Measurements from ENCODE around the gene PCLO. TPM values are rescaled to one million over a fixed set of nuclear protein-coding genes. Genes with fewer than 3 reads are reported as not detected.

Gene PCLO
- total and polyA plus RNA-seq, 2 of the 4 experiments (the other 2 are of a cell fraction), result under 0.01 to 0.05 TPM

GRCh38 chr7:82961240-82961639, 201.4 kb downstream of the PCLO start:
- no CpG with 5 or more reads among the region's 3 CpGs for WGBS, 2 experiments (ENCODE audit: extremely low coverage in 2 of 2, insufficient read length in 1 of 2)
- H2BK20ac ChIP-seq (ENCODE audit: low read depth, low read length), result no peak overlapping the region
- POLR2A ChIA-PET (ENCODE audit: unreplicated experiment), result no interaction called here
- H3K27ac ChIP-seq (ENCODE audit: insufficient read depth, low read length), result no peak overlapping the region
- H2BK15ac ChIP-seq (ENCODE audit: low read depth, low read length), result no peak overlapping the region
- no peak overlapping the region for H3K4ac ChIP-seq (ENCODE audit: low read depth, low read length)
- intact Hi-C loops (cut with micrococcal nuclease), result no loop called here
- dilution Hi-C loops (cut with HindIII; ENCODE audit: low sequenced_read_pairs, unreplicated experiment), result no loop called here
- no peak overlapping the region for H3K18ac ChIP-seq (ENCODE audit: low read depth, low read length)
- in situ Hi-C loops (cut with MboI; ENCODE audit: low sequenced_read_pairs), result no loop called here
- CTCF ChIA-PET, result no interaction called here
- no peaks in the 10 kb centered on the region for H3K4me1 ChIP-seq (ENCODE audit: control insufficient read depth, insufficient read depth, low read length)
- no peak overlapping the region for H2BK120ac ChIP-seq (ENCODE audit: low read depth, low read length)
- H3K4me2 ChIP-seq (ENCODE audit: low read depth, low read length), result no peak overlapping the region
- no peak for TF ChIP-seq CHD1 (IDR thresholded peaks at IDR 0.05; ENCODE audit: low read depth, low read length)
- no peak for TF ChIP-seq CTCF (conservative IDR thresholded peaks at IDR 0.05; ENCODE audit: low read depth, low read length)
- TF ChIP-seq NFE2L2 (IDR thresholded peaks at IDR 0.05; ENCODE audit: low read depth, low read length), result no peak
- no peak for TF ChIP-seq RCOR1 (IDR thresholded peaks at IDR 0.05; ENCODE audit: insufficient replicate concordance, low read length)
- TF ChIP-seq RFX5 (IDR thresholded peaks at IDR 0.05; ENCODE audit: low read depth, low read length), result no peak
- H2AK9ac ChIP-seq (replicated peaks; ENCODE audit: low read depth, low read length, poor library complexity), result no peak overlapping the region
- no peaks in the 10 kb centered on the region for H3K9me1 ChIP-seq (ENCODE audit: insufficient read depth, low read length)
- H3K36me3 ChIP-seq (ENCODE audit: control insufficient read depth, insufficient read depth, low read length), result no peaks in the 10 kb centered on the region
- no peak overlapping the region for H3K23ac ChIP-seq (ENCODE audit: low read depth, low read length)
- no peak overlapping the region for H2AFZ ChIP-seq (replicated peaks; ENCODE audit: low read length, poor library complexity)
- H3K27me3 ChIP-seq (ENCODE audit: control insufficient read depth, insufficient read depth, low read length), result no peaks in the 10 kb centered on the region
- H3K14ac ChIP-seq (replicated peaks; ENCODE audit: low read depth, low read length), result no peak overlapping the region
- no peak overlapping the region for H2BK5ac ChIP-seq (ENCODE audit: low read depth, low read length, poor library complexity, severe bottlenecking)
- H4K8ac ChIP-seq (ENCODE audit: low read depth in 2 of 2, low read length in 2 of 2), result no peak overlapping the region
- H3K9ac ChIP-seq (ENCODE audit: low read depth, low read length), result no peak overlapping the region
- no peak overlapping the region for H4K5ac ChIP-seq (ENCODE audit: low read depth, low read length)
- ATAC-seq (ENCODE audit: low read depth) (no peak), DNase-seq (no peak)
- no peak overlapping the region for H3K56ac ChIP-seq (ENCODE audit: extremely low read depth, insufficient read depth, low read length)
- BruUV-seq (replicated peaks), result no TSS peak
- no peak overlapping the region for H4K91ac ChIP-seq (ENCODE audit: insufficient read depth, low read depth, low read length)
- H3K4me3 ChIP-seq (ENCODE audit: insufficient read depth, low read depth, low read length), result no peak overlapping the region
- H2AK5ac ChIP-seq (ENCODE audit: low read depth, low read length), result no peak overlapping the region
- H4K20me1 ChIP-seq (ENCODE audit: insufficient read depth, low read length), result no peaks in the 10 kb centered on the region
- no peaks in the 10 kb centered on the region for H3K9me3 ChIP-seq (ENCODE audit: control insufficient read depth, insufficient read depth, low read length)
- H3K79me1 ChIP-seq (ENCODE audit: low read depth in 1 of 2, low read length in 2 of 2), result no peaks in the 10 kb centered on the region
